ENCODE measurements around the gene RALA. TPM values are rescaled to one million over a fixed set of nuclear protein-coding genes. Genes with fewer than 3 reads are reported as not detected.

The RALA gene
- total RNA-seq, 2 experiments from 2014 or later: 24.5 to 27.5 TPM

DNA sequence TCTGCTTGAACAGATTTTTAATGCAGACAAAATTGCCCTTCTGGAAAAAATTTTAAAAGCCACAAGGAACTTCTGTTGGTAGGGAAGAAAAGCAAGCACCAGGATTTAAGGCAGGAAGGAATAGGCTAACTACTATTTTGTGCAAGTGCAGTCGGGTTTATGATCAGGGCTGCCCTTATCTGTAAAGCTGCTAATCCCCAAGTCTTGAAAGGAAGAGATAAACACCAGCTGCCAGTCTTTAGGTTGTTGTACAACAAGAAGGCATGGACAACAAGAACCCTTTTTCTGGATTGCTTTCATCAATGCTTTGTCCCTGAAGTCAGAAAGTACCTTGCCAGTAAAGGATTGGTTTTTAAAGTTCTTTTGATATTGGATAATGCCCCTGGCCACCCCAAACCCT is 40.7 kb downstream of the RALA start:
- intact Hi-C loops (cut with DNase I, micrococcal nuclease): no loop called here
- peaks cover 0 to 6% of the 10 kb centered on the region in 2 experiments for H3K9me3 ChIP-seq (ENCODE audit: control insufficient read depth in 1 of 2, insufficient read depth in 1 of 2, low read length in 2 of 2)
- no peak overlapping the region for H3K27ac Mint-ChIP-seq
- H3K36me3 Mint-ChIP-seq (ENCODE audit: low read depth): peaks cover 84% of the 10 kb centered on the region
- no peaks in the 10 kb centered on the region for H3K27me3 ChIP-seq (ENCODE audit: control insufficient read depth in 1 of 2, insufficient read depth in 2 of 2, low read length in 2 of 2)
- TF ChIP-seq, protein P1, sequence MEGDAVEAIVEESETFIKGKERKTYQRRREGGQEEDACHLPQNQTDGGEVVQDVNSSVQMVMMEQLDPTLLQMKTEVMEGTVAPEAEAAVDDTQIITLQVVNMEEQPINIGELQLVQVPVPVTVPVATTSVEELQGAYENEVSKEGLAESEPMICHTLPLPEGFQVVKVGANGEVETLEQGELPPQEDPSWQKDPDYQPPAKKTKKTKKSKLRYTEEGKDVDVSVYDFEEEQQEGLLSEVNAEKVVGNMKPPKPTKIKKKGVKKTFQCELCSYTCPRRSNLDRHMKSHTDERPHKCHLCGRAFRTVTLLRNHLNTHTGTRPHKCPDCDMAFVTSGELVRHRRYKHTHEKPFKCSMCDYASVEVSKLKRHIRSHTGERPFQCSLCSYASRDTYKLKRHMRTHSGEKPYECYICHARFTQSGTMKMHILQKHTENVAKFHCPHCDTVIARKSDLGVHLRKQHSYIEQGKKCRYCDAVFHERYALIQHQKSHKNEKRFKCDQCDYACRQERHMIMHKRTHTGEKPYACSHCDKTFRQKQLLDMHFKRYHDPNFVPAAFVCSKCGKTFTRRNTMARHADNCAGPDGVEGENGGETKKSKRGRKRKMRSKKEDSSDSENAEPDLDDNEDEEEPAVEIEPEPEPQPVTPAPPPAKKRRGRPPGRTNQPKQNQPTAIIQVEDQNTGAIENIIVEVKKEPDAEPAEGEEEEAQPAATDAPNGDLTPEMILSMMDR (IDR thresholded peaks at IDR 0.05): no peak
- H3K4me1 Mint-ChIP-seq (ENCODE audit: low read depth): peaks cover 63% of the 10 kb centered on the region
- H3K4me3 ChIP-seq (ENCODE audit: low read length): no peak overlapping the region
- CTCF ChIA-PET: interaction anchor here (0.6 kb wide), 1 partner anchor 1129 kb away, joined by 3 read pairs; no protein-coding TSS in a partner anchor
- H3K4me3 Mint-ChIP-seq: no peak overlapping the region
- H3K4me1 ChIP-seq (ENCODE audit: insufficient read depth, low read length): no peaks in the 10 kb centered on the region
- peaks cover 3% of the 10 kb centered on the region for H3K36me3 ChIP-seq (ENCODE audit: insufficient read depth, low read length)
- H3K9me3 Mint-ChIP-seq: peaks cover 6% of the 10 kb centered on the region
- H3K27me3 Mint-ChIP-seq: no peaks in the 10 kb centered on the region
- DNase-seq (no peak), ATAC-seq (ENCODE audit: poor library complexity) (no peak)
- POLR2A ChIA-PET: interaction anchor here (1.0 to 1.2 kb wide), 2 partner anchors 9 to 69 kb away, joined by 3 to 4 read pairs; no protein-coding TSS in a partner anchor
- no peak overlapping the region for H3K27ac ChIP-seq (ENCODE audit: low read depth in 1 of 2, low read length in 2 of 2)

DNA sequence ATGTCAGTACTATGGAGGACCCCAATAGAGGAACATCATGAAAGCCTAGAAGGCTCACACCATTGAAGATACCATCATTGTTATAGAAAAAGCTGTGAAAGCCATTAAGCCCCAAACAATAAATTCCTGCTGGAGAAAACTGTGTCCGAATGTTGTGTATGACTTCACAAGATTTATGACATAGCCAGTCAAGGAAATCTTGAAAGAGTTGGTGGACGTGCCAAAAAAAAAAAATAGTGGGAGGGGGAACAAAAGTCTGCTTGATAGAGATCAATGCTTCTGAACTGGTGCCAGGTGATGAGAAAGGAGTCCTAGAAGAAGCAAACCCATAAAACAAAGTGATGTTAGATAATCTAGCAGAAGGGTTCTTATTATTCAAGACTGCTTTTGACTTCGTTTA is 41.2 kb downstream of the RALA start:
- Mint-ChIP-seq H3K27me3 (no peaks in the 10 kb centered on the region), H3K4me3 (no peak overlapping the region), H3K4me1 (ENCODE audit: low read depth) (peaks cover 67% of the 10 kb centered on the region), H3K27ac (no peak overlapping the region), H3K9me3 (peaks cover 6% of the 10 kb centered on the region), H3K36me3 (ENCODE audit: low read depth) (peaks cover 82% of the 10 kb centered on the region)
- ChIA-PET POLR2A (no interaction called here), CTCF (no interaction called here)
- H3K27me3 ChIP-seq (ENCODE audit: control insufficient read depth in 1 of 2, insufficient read depth in 2 of 2, low read length in 2 of 2): no peaks in the 10 kb centered on the region
- H3K27ac ChIP-seq (ENCODE audit: low read depth in 1 of 2, low read length in 2 of 2): no peak overlapping the region
- intact Hi-C loops (cut with DNase I, micrococcal nuclease): no loop called here
- peaks cover 0 to 6% of the 10 kb centered on the region in 2 experiments for H3K9me3 ChIP-seq (ENCODE audit: control insufficient read depth in 1 of 2, insufficient read depth in 1 of 2, low read length in 2 of 2)
- TF ChIP-seq, protein P1 (IDR thresholded peaks at IDR 0.05): no peak
- H3K4me3 ChIP-seq (ENCODE audit: low read length): no peak overlapping the region
- peaks cover 3% of the 10 kb centered on the region for H3K36me3 ChIP-seq (ENCODE audit: insufficient read depth, low read length)
- DNase-seq (no peak), ATAC-seq (ENCODE audit: poor library complexity) (no peak)
- no peaks in the 10 kb centered on the region for H3K4me1 ChIP-seq (ENCODE audit: insufficient read depth, low read length)

DNA sequence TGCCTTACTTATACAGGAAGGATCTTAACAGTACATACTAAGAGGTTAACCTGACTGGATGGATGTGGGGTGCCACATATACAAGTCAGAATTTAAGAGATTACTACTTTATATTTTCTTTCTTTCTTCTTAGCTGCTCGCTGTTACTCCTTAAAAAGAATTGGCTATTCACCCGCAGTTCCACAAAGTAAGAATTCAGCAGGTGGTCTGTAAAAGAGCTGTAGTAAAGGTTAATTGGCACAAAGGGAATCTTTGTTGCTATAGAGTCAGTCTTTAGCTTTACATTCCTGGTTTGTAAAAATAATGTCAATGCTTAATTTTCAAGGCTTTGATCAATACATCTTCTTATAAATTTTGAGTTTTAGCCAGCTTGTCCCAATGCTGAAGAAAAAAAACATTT is 43.2 kb downstream of the RALA start:
- no peak overlapping the region for H3K27ac Mint-ChIP-seq
- peaks cover 6% of the 10 kb centered on the region for H3K9me3 Mint-ChIP-seq
- POLR2A ChIA-PET: no interaction called here
- peaks cover 72% of the 10 kb centered on the region for H3K4me1 Mint-ChIP-seq (ENCODE audit: low read depth)
- H3K36me3 Mint-ChIP-seq (ENCODE audit: low read depth): peaks cover 66% of the 10 kb centered on the region
- no peak for DNase-seq
- Histone ChIP-seq H3K36me3 (ENCODE audit: insufficient read depth, low read length) (peaks cover 3% of the 10 kb centered on the region), H3K4me3 (ENCODE audit: low read length) (no peak overlapping the region), H3K27me3 (ENCODE audit: control insufficient read depth in 1 of 2, insufficient read depth in 2 of 2, low read length in 2 of 2) (no peaks in the 10 kb centered on the region), H3K27ac (ENCODE audit: low read depth in 1 of 2, low read length in 2 of 2) (no peak overlapping the region), H3K4me1 (ENCODE audit: insufficient read depth, low read length) (no peaks in the 10 kb centered on the region), H3K9me3 (ENCODE audit: control insufficient read depth in 1 of 2, insufficient read depth in 1 of 2, low read length in 2 of 2) (peaks cover 0 to 4% of the 10 kb centered on the region in 2 experiments)
- ATAC-seq (ENCODE audit: poor library complexity): no peak
- CTCF ChIA-PET: no interaction called here
- no peaks in the 10 kb centered on the region for H3K27me3 Mint-ChIP-seq
- intact Hi-C loops (cut with DNase I, micrococcal nuclease): no loop called here
- TF ChIP-seq, protein P1 (IDR thresholded peaks at IDR 0.05): no peak
- H3K4me3 Mint-ChIP-seq: no peak overlapping the region
